K562 (cell line): ENCODE data around the gene MTHFR. TPM values are rescaled to one million over a fixed set of nuclear protein-coding genes. Genes with fewer than 3 reads are reported as not detected.
A peak's percentile ranks its signal among the peaks of the same experiment; 100 is the strongest.

Source experiments
- ATAC-seq: fragments of 200-7000 bp; cut with Tn5 transposase; 3 replicates; pipeline ENCODE4 v1.9.1; 2020; ENCODE audit warnings: moderate library complexity
- Bru-seq: library from RNA; stranded (reverse); fragments of 400-500 nt; gene quantifications from one replicate; lab custom pipeline; 2021; lab: Mats Ljungman, UMichigan
- BruChase-seq, 2 experiments: library from RNA; stranded (reverse); fragments of 400-500 nt; gene quantifications; one replicate each; lab custom pipeline; 2021; lab: Mats Ljungman, UMichigan
- BruUV-seq: library from RNA; stranded (reverse); fragments of 400-500 nt; replicated peaks from 2 replicates; lab custom pipeline; 2021; lab: Mats Ljungman, UMichigan
- CTCF ChIA-PET: fragments of 300-600 bp; formaldehyde crosslinking; extraction: SDS; loops from one replicate; lab custom pipeline; 2021; ENCODE audit warnings: low intra/inter-chr PET ratio; lab: Yijun Ruan, JAX
- POLR2A ChIA-PET: fragments of 300-600, 350-650 bp; sonication (Branson Sonifier 250); formaldehyde crosslinking; extraction: SDS; loops from one replicate; lab custom pipeline; 2021; ENCODE audit warnings: antibody characterized with exemption, inconsistent platforms; lab: Yijun Ruan, JAX
- DNase-seq, 4 experiments: peaks; one replicate each; pipeline versions ENCODE4 v3.0.0 to v3.0.0-alpha.2; 2011 to 2018; ENCODE audit warnings: low spot score in 3 of 4, mixed read lengths in 3 of 4; ENCODE audit errors: extremely low read depth in 1 of 4
- FAIRE-seq: peaks from 2 replicates; lab custom pipeline; 2011; peaks lifted over from hg19 to GRCh38; lab: Jason Lieb, UNC
- H2AFZ ChIP-seq: 2 replicates; pipeline ENCODE4 v1.6.0; 2011; ENCODE audit warnings: low read depth, low read length, control low read depth, inconsistent platforms
- H3K27ac ChIP-seq: fragments of 200-600 bp; 3 replicates; pipeline ENCODE4 v1.8.0; 2011; ENCODE audit warnings: low read depth, mild to moderate bottlenecking, control low read depth, inconsistent platforms, low read length, moderate library complexity, mixed read lengths; ENCODE audit errors: extremely low read depth
- H3K27me3 ChIP-seq, 2 experiments: fragments of 300-600 bp in 1 of 2; 2 replicates in 1 of 2; 3 replicates in 1 of 2; pipeline versions ENCODE4 v1.6.0 to v1.8.0; 2011; ENCODE audit warnings: inconsistent platforms in 2 of 2, low read length in 2 of 2, mild to moderate bottlenecking in 1 of 2, mixed read lengths in 1 of 2, moderate library complexity in 1 of 2; ENCODE audit not compliant: control insufficient read depth in 2 of 2, insufficient read depth in 2 of 2
- H3K36me3 ChIP-seq: fragments of 300-600 bp; 3 replicates; pipeline ENCODE4 v1.8.0; 2011; ENCODE audit warnings: mild to moderate bottlenecking, low read length, inconsistent platforms; ENCODE audit not compliant: control insufficient read depth, insufficient read depth
- H3K4me1 ChIP-seq, 2 experiments: fragments of 200-600 bp in 1 of 2; replicated peaks in 1 of 2; 2 replicates in 1 of 2; 3 replicates in 1 of 2; pipeline versions ENCODE4 v1.5.1 to v1.8.0; 2011; ENCODE audit warnings: inconsistent platforms in 2 of 2, low read length in 2 of 2, mild to moderate bottlenecking in 1 of 2, mixed read lengths in 1 of 2, moderate library complexity in 1 of 2; ENCODE audit not compliant: control insufficient read depth in 2 of 2, insufficient read depth in 2 of 2
- H3K4me2 ChIP-seq: 2 replicates; pipeline ENCODE4 v1.6.1; 2011; ENCODE audit warnings: low read length, control low read depth, inconsistent platforms, mixed read lengths; ENCODE audit not compliant: insufficient read depth
- H3K4me3 ChIP-seq: fragments of 200-600 bp; sonication (generic), shearing (Covaris generic); 2 replicates; pipeline ENCODE4 v1.5.1; 2016; ENCODE audit warnings: control low read depth, inconsistent platforms
- H3K79me2 ChIP-seq: fragments of 200-600 bp; 3 replicates; pipeline ENCODE4 v1.8.0; 2011; ENCODE audit warnings: low read length, inconsistent platforms; ENCODE audit not compliant: control insufficient read depth, insufficient read depth
- H3K9ac ChIP-seq, 2 experiments: 2 replicates each; pipeline versions ENCODE4 v1.6.0 to v1.6.1; 2011; ENCODE audit warnings: low read depth in 2 of 2, low read length in 2 of 2, control low read depth in 1 of 2, inconsistent platforms in 1 of 2, mild to moderate bottlenecking in 1 of 2, mixed read lengths in 1 of 2; ENCODE audit not compliant: insufficient read depth in 1 of 2
- H3K9me1 ChIP-seq: one replicate; pipeline ENCODE4 v1.6.0; 2011; ENCODE audit warnings: inconsistent platforms, mild to moderate bottlenecking, low read length, moderate library complexity; ENCODE audit not compliant: control insufficient read depth, insufficient read depth
- H3K9me3 ChIP-seq: replicated peaks from 2 replicates; pipeline ENCODE4 v1.5.1; 2011; ENCODE audit warnings: low read depth, low read length, inconsistent platforms; ENCODE audit not compliant: control insufficient read depth, insufficient read depth
- H4K20me1 ChIP-seq: replicated peaks from 2 replicates; pipeline ENCODE4 v1.6.1; 2011; ENCODE audit warnings: low read length, inconsistent platforms, mixed read lengths; ENCODE audit not compliant: control insufficient read depth, insufficient read depth
- ATF3 ChIP-seq, 2 experiments: fragments of 450-650 bp in 1 of 2; sonication (generic) in 1 of 2; formaldehyde crosslinking in 1 of 2; IDR thresholded peaks in 1 of 2; conservative IDR thresholded peaks in 1 of 2; 2 replicates each; pipeline versions ENCODE4 v1.6.1 to v1.8.1; 2016 to 2023; ENCODE audit warnings: mild to moderate bottlenecking in 2 of 2, moderate library complexity in 2 of 2, inconsistent platforms in 1 of 2, missing genetic modification reagents in 1 of 2
- FOS ChIP-seq: IDR thresholded peaks from 3 replicates; pipeline ENCODE4 v1.6.1; 2011; ENCODE audit not compliant: insufficient read length; ENCODE audit errors: extremely low read depth
- GTF2E2 ChIP-seq: fragments of 200-800 bp; sonication (Bioruptor generic); IDR thresholded peaks from 2 replicates; pipeline ENCODE4 v1.6.1; 2016; ENCODE audit warnings: missing genetic modification characterization, missing compliant biosample characterization
- HEY1 ChIP-seq: fragments of 250-450 bp; sonication (Bioruptor Pico); IDR thresholded peaks from 2 replicates; pipeline ENCODE4 v1.5.0; 2020; ENCODE audit warnings: mild to moderate bottlenecking, moderate library complexity, borderline replicate concordance
- NONO ChIP-seq, 2 experiments: fragments of 200-400 bp in 1 of 2; fragments of 450-650 bp in 1 of 2; formaldehyde crosslinking in 1 of 2; IDR thresholded peaks; 2 replicates each; pipeline ENCODE4 v1.6.1; 2017; ENCODE audit warnings: low read depth in 2 of 2, mild to moderate bottlenecking in 2 of 2, moderate library complexity in 2 of 2, low read length in 1 of 2
- RCOR1 ChIP-seq, 2 experiments: IDR thresholded peaks; 2 replicates each; pipeline ENCODE4 v1.6.1; 2012; ENCODE audit warnings: low read depth in 2 of 2, low read length in 2 of 2, borderline replicate concordance in 1 of 2, improper control_type of control experiment in 1 of 2
- SETDB1 ChIP-seq: IDR thresholded peaks from one replicate; pipeline ENCODE4 v1.6.1; 2012; ENCODE audit warnings: low read length, control low read depth, inconsistent platforms
- TAF15 ChIP-seq: fragments of 200-400 bp; formaldehyde crosslinking; IDR thresholded peaks from 2 replicates; pipeline ENCODE4 v1.6.1; 2017; ENCODE audit warnings: mild to moderate bottlenecking, low read depth, low read length, moderate library complexity
- THRAP3 ChIP-seq: fragments of 450-650 bp; IDR thresholded peaks from 2 replicates; pipeline ENCODE4 v1.6.1; 2016; ENCODE audit warnings: mild to moderate bottlenecking, inconsistent platforms, borderline replicate concordance
- ZFPM2 ChIP-seq: fragments of 250-450 bp; sonication (Bioruptor Pico); IDR thresholded peaks from 2 replicates; pipeline ENCODE4 v1.5.1; 2022; ENCODE audit warnings: mild to moderate bottlenecking
- WGBS: fragments of 100-300 bp; shearing (Covaris generic); methylation state at CpG from one replicate; pipeline ENCODE4 v1.1.6; 2016; ENCODE audit warnings: low coverage, mixed read lengths; ENCODE audit not compliant: insufficient coverage; ENCODE audit errors: missing lambda C conversion rate; 5-methylcytosine and 5-hydroxymethylcytosine counted together
- in situ Hi-C: fragments of 300-500 bp; cut with MboI; formaldehyde crosslinking; loops from 4 replicates; pipeline ENCODE4 v1.15.0; 2018; ENCODE audit warnings: inconsistent platforms, mixed read lengths
- intact Hi-C: fragments of 100-400 bp; cut with micrococcal nuclease; formaldehyde crosslinking; loops from 2 replicates; pipeline ENCODE4 v1.14.2; 2022
- long read RNA-seq, 3 experiments: library from polyadenylated mRNA in 2 of 3; library from RNA in 1 of 3; unstranded in 2 of 3; stranded (forward) in 1 of 3; transcript quantifications; one replicate each; pipeline ENCODE4 v2.0.0, GENCODE V29; 2019 to 2022
- polyA minus RNA-seq, 3 experiments: library from RNA; depleted of rRNA, polyadenylated mRNA; stranded (reverse); fragments of >200 nt; gene quantifications; 2 replicates each; pipeline ENCODE4 v1.2.3, GENCODE V29; 2011
- polyA plus RNA-seq, 8 experiments: library from polyadenylated mRNA; depleted of rRNA in 4 of 8; stranded (reverse) in 5 of 8; unstranded in 3 of 8; fragments of >200 nt; fragmentation: Nextera tagmentation in 2 of 8; fragmentation: Illumina TruSeq in 1 of 8; extraction: Ambion mirVana in 2 of 8; extraction: Trizol in 1 of 8; gene quantifications; 2 replicates each; pipeline versions ENCODE4 v1.2.1 to v1.2.3, GENCODE V29; 2011 to 2014; ENCODE audit warnings: inconsistent platforms in 1 of 8, missing spikeins in 1 of 8
- total RNA-seq, 7 experiments: library from RNA; depleted of rRNA in 6 of 7; stranded (reverse); fragments of >200 nt in 6 of 7; fragmentation: Illumina TruSeq in 2 of 7; extraction: Trizol in 2 of 7; gene quantifications; 2 replicates each; pipeline versions ENCODE4 v1.2.1 to v1.2.3, GENCODE V29; 2011 to 2021; ENCODE audit warnings: low replicate concordance in 1 of 7
- TF ChIP-seq, protein P1 (sequence below): sonication (generic); formaldehyde crosslinking; IDR thresholded peaks from 2 replicates; pipeline ENCODE4 v1.4.0; 2020; ENCODE audit warnings: mild to moderate bottlenecking, missing genetic modification reagents

The MTHFR gene
- total RNA-seq (2011; cell fraction: chromatin; rRNA removed; ENCODE audit: low replicate concordance), result 242 and 493 TPM in 2 replicates
- total RNA-seq (2011; cell fraction: nucleolus; rRNA removed), result 319 and 327 TPM in 2 replicates
- 296 TPM in 2 replicates for total RNA-seq (2011; cell fraction: nucleoplasm; rRNA removed)
- 77.9 and 94.5 TPM in 2 replicates for total RNA-seq (2014; rRNA removed)
- 45.3 and 45.6 TPM in 2 replicates for total RNA-seq (2014; rRNA removed; fragmentation: Illumina TruSeq; extraction: Trizol)
- total RNA-seq (2015; rRNA removed; fragmentation: Illumina TruSeq; extraction: Trizol), result 65.4 and 66.1 TPM in 2 replicates
- 94.1 and 104 TPM in 2 replicates for total RNA-seq (2021)
- 47.6 and 56.6 TPM in 2 replicates for polyA plus RNA-seq (2011; rRNA removed)
- 49.3 and 67.6 TPM in 2 replicates for polyA plus RNA-seq (2011; cell fraction: cytosol; rRNA removed)
- 62.6 and 87.9 TPM in 2 replicates for polyA plus RNA-seq (2011; cell fraction: nucleus; rRNA removed)
- polyA plus RNA-seq (2012), result 59.9 and 109 TPM in 2 replicates
- 62.6 and 78.7 TPM in 2 replicates for polyA plus RNA-seq (2014; fragmentation: Illumina TruSeq; extraction: Trizol)
- 1 to 10 TPM; 5.0 to 5.4 TPM for polyA plus RNA-seq (2014; fragmentation: Nextera tagmentation; extraction: Ambion mirVana)
- polyA plus RNA-seq (2014; rRNA removed), result 57.3 and 72.7 TPM in 2 replicates
- 103 and 105 TPM in 2 replicates for polyA minus RNA-seq (2011; rRNA and poly(A)+ RNA removed)
- 72.6 and 84.0 TPM in 2 replicates for polyA minus RNA-seq (2011; cell fraction: cytosol; rRNA and poly(A)+ RNA removed)
- 87.4 and 136 TPM in 2 replicates for polyA minus RNA-seq (2011; cell fraction: nucleus; rRNA and poly(A)+ RNA removed)
- percentile 93 among the genes with signal in this experiment for Bru-seq, nascent RNA
- BruChase-seq, experiment 1, labeled RNA remaining after a 2-hour chase, result percentile 85 among the genes with signal in this experiment
- BruChase-seq, experiment 2, labeled RNA remaining after a 6-hour chase, result percentile 88 among the genes with signal in this experiment
- long read RNA-seq, experiment 1, full-length matches to known transcripts, result 14 of 193 reads
- long read RNA-seq, experiment 1, partial matches to known transcripts, result 12 of 193 reads
- long read RNA-seq, experiment 1, other reads (novel, unspliced or antisense), result 167 of 193 reads
- long read RNA-seq, experiment 2, full-length matches to known transcripts, result 12 of 83 reads
- long read RNA-seq, experiment 2, partial matches to known transcripts, result 10 of 83 reads
- long read RNA-seq, experiment 2, other reads (novel, unspliced or antisense), result 61 of 83 reads
- long read RNA-seq, experiment 3, full-length matches to known transcripts, result 1 of 6 reads
- long read RNA-seq, experiment 3, partial matches to known transcripts, result 0 of 6 reads
- long read RNA-seq, experiment 3, other reads (novel, unspliced or antisense), result 5 of 6 reads

DNA sequence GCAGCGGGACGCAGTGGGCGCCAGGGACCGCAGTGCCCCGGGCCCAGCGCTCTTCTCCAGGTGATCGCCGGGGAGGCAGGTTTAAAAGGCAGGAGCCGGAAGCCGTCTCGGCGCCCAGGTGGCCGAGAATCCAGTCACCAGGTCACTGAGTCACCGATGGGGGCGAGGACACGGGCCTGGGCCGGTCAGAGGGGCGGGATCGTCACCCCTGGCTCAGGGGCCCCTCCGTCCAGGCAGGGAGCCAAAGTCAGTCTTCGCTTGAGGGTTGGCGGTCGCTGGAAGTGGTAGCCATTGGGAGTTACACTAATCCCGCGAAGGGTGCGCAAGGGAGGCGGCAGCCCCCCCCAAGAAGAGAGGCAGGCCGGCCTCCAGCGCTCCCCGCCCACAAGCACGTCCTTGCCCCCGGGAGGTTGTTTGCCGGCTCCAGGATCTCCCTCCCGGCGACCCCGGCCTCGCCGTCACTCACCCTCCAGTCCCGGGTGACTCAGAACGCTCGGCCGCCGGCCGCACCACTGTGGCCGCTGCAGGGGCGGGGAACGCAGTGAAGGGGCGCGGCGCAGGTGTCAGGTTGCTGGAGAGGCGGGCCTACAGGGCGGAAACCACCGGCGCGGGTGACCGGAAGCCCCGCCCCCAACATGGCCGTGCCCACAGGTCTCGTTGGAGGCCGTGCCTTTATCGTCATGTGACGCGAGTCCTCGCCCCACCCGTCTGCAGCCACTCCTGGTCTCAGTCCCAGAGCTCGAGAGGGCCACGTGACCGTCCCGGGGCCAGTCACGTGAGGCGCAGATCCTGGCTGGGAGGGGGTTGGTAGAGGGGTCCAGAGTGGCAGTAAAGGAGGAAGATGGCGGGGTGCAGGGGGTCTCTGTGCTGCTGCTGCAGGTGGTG is at the start of gene MTHFR, which contains the start of gene CLCN6:
Gene MTHFR, minus strand, starts transcription at position 543 of the 885 bp plus-strand sequence. CDS start 2,848 bp downstream, outside the sequence.
Gene CLCN6, plus strand, starts transcription at position 770 of the 885 bp plus-strand sequence. Its CDS starts 72 bp downstream, at position 842.
- Histone ChIP-seq H3K4me2 (peak within 1 kb of the TSS; percentile 99), H3K9me3 (no peaks in the 10 kb centered on the region), H2AFZ (peak within 1 kb of the TSS; percentile 91), H3K27ac (peak within 1 kb of the TSS; percentile 98), H3K9me1 (no peaks in the 10 kb centered on the region), H3K4me1 (peaks cover 35 to 40% of the 10 kb centered on the region in 2 experiments), H3K36me3 (peaks cover 51% of the 10 kb centered on the region), H3K27me3 (no peaks in the 10 kb centered on the region), H3K9ac (peak within 1 kb of the TSS; percentile 97), H4K20me1 (0 out of 2 replicates have a peak, but pooled peaks cover 5% of the 10 kb centered on the region), H3K79me2 (peaks cover 82% of the 10 kb centered on the region), H3K4me3 (peak within 1 kb of the TSS; percentile 81)
- ATAC-seq, result peak; percentile 84
- POLR2A ChIA-PET, result interaction anchor here (0.6 to 4.9 kb wide), 20 partner anchors 8 to 222 kb away, joined by 3 to 104 read pairs (median 4); partner anchors contain the start of gene MIIP
- DNase-seq, result peak; percentile 97 to 100 (median 98)
- under 1% methylated on average over 68 of the region's 72 CpGs for WGBS
- in situ Hi-C loops (no loop called here), intact Hi-C loops (loop anchor here (1.0 to 2.0 kb wide), 2 partner anchors 7 to 103 kb away; no protein-coding TSS in a partner anchor)
- CTCF ChIA-PET, result no interaction called here
- peak; percentile 95 for FAIRE-seq
- TSS peak; percentile 45 for BruUV-seq
- TF ChIP-seq GTF2E2 (tag) (peak; percentile 88), SETDB1 (peak; percentile 57), FOS (peak; percentile 91), NONO (IDR thresholded peaks at IDR 0.05; ENCODE audit: low read depth in 2 of 2, low read length in 1 of 2) (peak in 1 of 2 experiments; percentile 51; a peak in 1 of 4 replicates), THRAP3 (no peak), ZFPM2 (CRISPR knock-in tag) (peak; percentile 63; the same call in 1 of the 2 replicates), HEY1 (CRISPR knock-in tag) (no peak), TAF15 (0 out of 2 replicates have a peak, but pooled peaks have one; percentile 27), ATF3 (IDR thresholded peaks at IDR 0.05) (no peak), ATF3 (CRISPR knock-in tag; conservative IDR thresholded peaks at IDR 0.05) (peak; percentile 86), RCOR1 (IDR thresholded peaks at IDR 0.05; ENCODE audit: borderline replicate concordance in 1 of 2, low read depth in 2 of 2, low read length in 2 of 2) (peak; percentile 19 to 93; a peak in 2 of 4 replicates)
- TF ChIP-seq, protein P1, sequence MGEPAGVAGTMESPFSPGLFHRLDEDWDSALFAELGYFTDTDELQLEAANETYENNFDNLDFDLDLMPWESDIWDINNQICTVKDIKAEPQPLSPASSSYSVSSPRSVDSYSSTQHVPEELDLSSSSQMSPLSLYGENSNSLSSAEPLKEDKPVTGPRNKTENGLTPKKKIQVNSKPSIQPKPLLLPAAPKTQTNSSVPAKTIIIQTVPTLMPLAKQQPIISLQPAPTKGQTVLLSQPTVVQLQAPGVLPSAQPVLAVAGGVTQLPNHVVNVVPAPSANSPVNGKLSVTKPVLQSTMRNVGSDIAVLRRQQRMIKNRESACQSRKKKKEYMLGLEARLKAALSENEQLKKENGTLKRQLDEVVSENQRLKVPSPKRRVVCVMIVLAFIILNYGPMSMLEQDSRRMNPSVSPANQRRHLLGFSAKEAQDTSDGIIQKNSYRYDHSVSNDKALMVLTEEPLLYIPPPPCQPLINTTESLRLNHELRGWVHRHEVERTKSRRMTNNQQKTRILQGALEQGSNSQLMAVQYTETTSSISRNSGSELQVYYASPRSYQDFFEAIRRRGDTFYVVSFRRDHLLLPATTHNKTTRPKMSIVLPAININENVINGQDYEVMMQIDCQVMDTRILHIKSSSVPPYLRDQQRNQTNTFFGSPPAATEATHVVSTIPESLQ (CRISPR knock-in tag), result no peak
